Brain microvascular endothelial cell (primary cell): ENCODE measurements around the gene ETV4.

Experiments used
- DNase-seq: peaks from one replicate; pipeline ENCODE4 v3.0.0-alpha.2; 2020
- H3K27ac ChIP-seq: fragments of 250-450 bp; sonication (Bioruptor Pico); 2 replicates; pipeline ENCODE4 v1.5.1; 2020; ENCODE audit warnings: mild to moderate bottlenecking, moderate library complexity
- H3K27me3 ChIP-seq: fragments of 250-450 bp; sonication (Bioruptor Pico); replicated peaks from 2 replicates; pipeline ENCODE4 v1.5.1; 2020; ENCODE audit warnings: mild to moderate bottlenecking
- H3K36me3 ChIP-seq: fragments of 250-450 bp; sonication (Bioruptor Pico); replicated peaks from 2 replicates; pipeline ENCODE4 v1.5.1; 2020; ENCODE audit warnings: mild to moderate bottlenecking
- H3K4me3 ChIP-seq: 2 replicates; pipeline ENCODE4 v1.5.1; 2011; ENCODE audit warnings: low read depth, mild to moderate bottlenecking, control low read depth, low read length, moderate library complexity
- CTCF ChIP-seq: IDR thresholded peaks from 2 replicates; pipeline ENCODE4 v1.5.1; 2011; ENCODE audit warnings: low read depth, mild to moderate bottlenecking, moderate library complexity, low read length, control low read depth, inconsistent platforms; ENCODE audit errors: missing control alignments
- in situ Hi-C: cut with HindIII; loops from 2 replicates; pipeline ENCODE4 v1.10.0; 2017; ENCODE audit warnings: low sequenced_read_pairs, low pct_ligation_motif_present

Gene ETV4

DNA sequence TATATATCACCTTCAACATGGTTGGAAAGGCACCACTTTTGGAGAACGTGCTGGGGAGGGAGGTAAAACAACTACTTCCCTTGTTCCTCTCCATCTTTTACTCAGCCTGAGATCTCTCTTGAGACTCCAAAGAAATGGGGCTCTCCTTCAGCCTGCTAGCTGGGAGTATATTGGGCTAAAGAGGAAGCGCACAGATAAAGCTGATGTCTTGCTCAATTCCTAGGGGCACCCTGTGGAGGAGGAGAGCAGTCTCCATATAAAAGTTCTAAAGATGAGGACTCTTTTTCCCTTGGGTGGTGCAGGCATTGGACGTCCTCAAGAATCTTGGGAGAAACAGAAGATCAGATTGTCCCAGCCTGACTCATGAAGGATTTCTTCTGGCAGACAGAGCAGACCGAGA, 4.6 kb upstream of the ETV4 start:
- H3K36me3 ChIP-seq = no peaks in the 10 kb centered on the region
- no peak for TF ChIP-seq CTCF
- no peak overlapping the region for H3K4me3 ChIP-seq
- in situ Hi-C loops = no loop called here
- H3K27ac ChIP-seq = no peak overlapping the region
- H3K27me3 ChIP-seq = no peaks in the 10 kb centered on the region
- DNase-seq = no peak

DNA sequence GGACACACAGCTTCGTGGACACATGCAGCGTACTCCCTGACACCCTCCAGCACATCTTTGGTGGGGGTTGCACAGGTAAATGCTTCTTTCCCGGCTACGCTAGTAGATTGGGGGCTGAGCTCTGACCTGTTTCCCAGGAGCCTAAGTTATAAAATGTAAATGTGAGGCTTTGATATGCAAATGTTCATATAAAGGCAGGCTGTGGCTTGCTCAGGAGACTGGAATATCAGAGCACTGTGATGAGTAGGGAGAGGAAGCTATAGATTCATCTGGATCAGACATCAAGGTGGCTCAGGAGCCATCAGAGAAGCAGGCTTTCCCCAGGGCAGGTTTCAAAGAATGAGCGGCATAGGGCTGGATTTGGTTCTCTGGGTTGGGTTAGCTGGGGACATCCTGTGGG, 3.4 kb upstream of the ETV4 start:
- no peak overlapping the region for H3K27ac ChIP-seq
- no peak for DNase-seq
- no peak for TF ChIP-seq CTCF
- in situ Hi-C loops = no loop called here
- H3K36me3 ChIP-seq = no peaks in the 10 kb centered on the region
- H3K27me3 ChIP-seq = no peaks in the 10 kb centered on the region
- no peak overlapping the region for H3K4me3 ChIP-seq

GRCh38 chr17:43548689-43549379, 2.7 kb upstream of the ETV4 start:
- no peak for TF ChIP-seq CTCF
- no peak for DNase-seq
- Histone ChIP-seq H3K4me3 (no peak overlapping the region), H3K36me3 (no peaks in the 10 kb centered on the region), H3K27ac (no peak overlapping the region), H3K27me3 (no peaks in the 10 kb centered on the region)
- in situ Hi-C loops = no loop called here

GRCh38 chr17:43547659-43548256, 1.6 kb upstream of the ETV4 start:
- Histone ChIP-seq H3K4me3 (no peak overlapping the region), H3K36me3 (no peaks in the 10 kb centered on the region), H3K27me3 (no peaks in the 10 kb centered on the region), H3K27ac (no peak overlapping the region)
- no peak for DNase-seq
- no peak for TF ChIP-seq CTCF
- in situ Hi-C loops = no loop called here

- no peak overlapping the region for H3K4me3 ChIP-seq
- TF ChIP-seq CTCF = no peak
- no peak overlapping the region for H3K27ac ChIP-seq
- no peaks in the 10 kb centered on the region for H3K36me3 ChIP-seq
- H3K27me3 ChIP-seq = no peaks in the 10 kb centered on the region
- in situ Hi-C loops = no loop called here
- DNase-seq = no peak
Measured at GRCh38 chr17:43547189-43547550, 1.0 kb upstream of the ETV4 start.

DNA sequence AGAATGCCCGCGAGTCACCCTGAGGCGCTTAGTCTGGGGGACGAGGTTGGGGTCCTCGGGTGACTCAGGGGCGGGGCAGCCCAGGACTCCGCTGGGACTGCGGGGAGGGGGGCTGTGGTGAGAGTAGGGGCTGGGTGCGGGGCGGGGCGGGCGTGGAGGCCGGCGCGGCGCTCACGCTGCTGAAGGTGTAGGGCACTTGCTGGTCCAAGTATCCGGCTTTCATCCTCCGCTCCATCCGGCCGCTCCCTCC, 832 bp downstream of the ETV4 start:
- no peak for TF ChIP-seq CTCF
- Histone ChIP-seq H3K36me3 (no peaks in the 10 kb centered on the region), H3K27ac (peak overlapping the region; percentile 74), H3K27me3 (no peaks in the 10 kb centered on the region), H3K4me3 (peak overlapping the region; percentile 67)
- DNase-seq = no peak
- in situ Hi-C loops = no loop called here
